Parietal lobe (tissue), 2 donors: ENCODE data around the gene EFCAB12. TPM values are rescaled to one million over a fixed set of nuclear protein-coding genes. Genes with fewer than 3 reads are reported as not detected.
A peak's percentile ranks its signal among the peaks of the same experiment; 100 is the strongest.

Experiments used
- small RNA-seq: library from RNA; depleted of rRNA; stranded (forward); fragments of <200 nt; gene quantifications from one replicate; pipeline ENCODE3, GENCODE V24; 2014; ENCODE audit warnings: low replicate concordance
- total RNA-seq: library from RNA; depleted of rRNA; stranded (reverse); fragments of >200 nt; gene quantifications from one replicate; pipeline ENCODE4 v1.2.3, GENCODE V29; 2014

EFCAB12 gene
- total RNA-seq, result 0.94 TPM

GRCh38 chr3:129428376-129429079 lies at the start of gene EFCAB12:
EFCAB12 (minus strand) TSS chr3:129428636; CDS start chr3:129428488, 148 bp downstream.

GRCh38 chr3:129439817-129440617 lies 11.6 kb upstream of the EFCAB12 start, which contains the start of the genes IFT122 and MBD4:
IFT122 (plus strand) TSS chr3:129440224; CDS start chr3:129440331, 107 bp downstream.
MBD4 (minus strand) TSS chr3:129439948; CDS start chr3:129439833, 115 bp downstream.

Small RNA genes within 50 kb of the gene (small RNA-seq; reads per million reads assigned to genes)
- gene SNORA7B, result 8.1 reads per million, percentile 89 among the genes with 10 or more reads in this experiment

Other genes with a start within 250 kb of the EFCAB12 start
- gene CNBP, start 244.7 kb downstream of the EFCAB12 start, total RNA-seq, result 164 TPM
- 135 TPM for gene COPG1, start 179.0 kb downstream of the EFCAB12 start, total RNA-seq
- gene HMCES, start 149.8 kb downstream of the EFCAB12 start, total RNA-seq, result 16.6 TPM
- 23.2 TPM for gene MBD4, start 11.3 kb upstream of the EFCAB12 start, total RNA-seq
- gene IFT122, start 11.6 kb upstream of the EFCAB12 start, total RNA-seq, result 31.6 TPM
- gene RHO, start 100.0 kb upstream of the EFCAB12 start, total RNA-seq, result not detected
- gene H1-8, start 114.5 kb upstream of the EFCAB12 start, total RNA-seq, result not detected
- 24.1 TPM for gene PLXND1, start 178.0 kb upstream of the EFCAB12 start, total RNA-seq